Mucosa of rectum (tissue), 2 donors: ENCODE results near the gene KRT73.
"Not testable (repeated sequence)": the region's sequence is repeated elsewhere in the genome, so short reads cannot be mapped to it uniquely, and the experiment has no call there.

Experiments used
- H3K27ac ChIP-seq, 2 donors: one replicate each; pipeline ENCODE4 v1.7.0; 2013; ENCODE audit warnings: inconsistent platforms in 2 of 2, low read depth in 2 of 2, low read length in 2 of 2
- H3K27me3 ChIP-seq, 2 donors: one replicate each; pipeline ENCODE4 v1.7.0; 2013; ENCODE audit warnings: low read length in 2 of 2; ENCODE audit not compliant: control insufficient read depth in 2 of 2, insufficient read depth in 2 of 2
- H3K36me3 ChIP-seq, 2 donors: one replicate each; pipeline ENCODE4 v1.7.0; 2013; ENCODE audit warnings: low read length in 2 of 2; ENCODE audit not compliant: control insufficient read depth in 2 of 2, insufficient read depth in 2 of 2
- H3K4me1 ChIP-seq, 2 donors: one replicate each; pipeline ENCODE4 v1.7.0; 2013; ENCODE audit warnings: low read length in 2 of 2, mild to moderate bottlenecking in 1 of 2; ENCODE audit not compliant: control insufficient read depth in 2 of 2, insufficient read depth in 2 of 2
- H3K4me3 ChIP-seq, 2 donors: one replicate each; pipeline ENCODE4 v1.7.0; 2013; ENCODE audit warnings: low read length in 2 of 2
- H3K9ac ChIP-seq, 2 donors: one replicate each; pipeline ENCODE4 v1.7.0; 2013; ENCODE audit warnings: low read length in 2 of 2, low read depth in 1 of 2, mild to moderate bottlenecking in 1 of 2
- H3K9me3 ChIP-seq, 2 donors: one replicate each; pipeline ENCODE4 v1.7.0; 2013; ENCODE audit warnings: low read length in 2 of 2; ENCODE audit not compliant: control insufficient read depth in 2 of 2
- donor health status: healthy.
- donor health status: Normal muscosa, but diverticular disease.

Gene KRT73

DNA sequence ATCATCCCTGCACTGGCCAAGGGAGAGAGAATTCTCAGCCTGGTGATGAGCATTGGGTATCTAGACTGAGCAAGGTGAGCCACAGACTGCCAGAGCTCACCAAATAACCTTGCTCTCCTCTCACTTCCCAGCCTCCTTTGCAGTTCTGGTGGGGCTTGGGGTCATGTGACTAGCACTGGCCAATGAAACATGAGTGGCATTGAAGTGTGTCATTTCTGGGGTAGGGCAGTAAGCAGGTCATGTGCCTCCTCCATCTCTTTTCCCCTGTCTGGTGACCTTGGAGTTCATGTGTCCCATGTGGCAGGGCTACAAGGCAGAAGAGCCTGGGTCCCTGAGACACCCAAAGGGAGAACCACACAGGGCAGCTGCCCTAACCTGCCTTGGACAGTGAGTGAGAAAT lies 13.5 kb downstream of the KRT73 start:
- Histone ChIP-seq H3K27ac (no peak overlapping the region), H3K4me3 (no peak overlapping the region), H3K27me3 (peaks cover 11 to 12% of the 10 kb centered on the region in 2 donors), H3K4me1 (no peaks in the 10 kb centered on the region), H3K36me3 (no peaks in the 10 kb centered on the region), H3K9ac (no peak overlapping the region), H3K9me3 (no peaks in the 10 kb centered on the region)

DNA sequence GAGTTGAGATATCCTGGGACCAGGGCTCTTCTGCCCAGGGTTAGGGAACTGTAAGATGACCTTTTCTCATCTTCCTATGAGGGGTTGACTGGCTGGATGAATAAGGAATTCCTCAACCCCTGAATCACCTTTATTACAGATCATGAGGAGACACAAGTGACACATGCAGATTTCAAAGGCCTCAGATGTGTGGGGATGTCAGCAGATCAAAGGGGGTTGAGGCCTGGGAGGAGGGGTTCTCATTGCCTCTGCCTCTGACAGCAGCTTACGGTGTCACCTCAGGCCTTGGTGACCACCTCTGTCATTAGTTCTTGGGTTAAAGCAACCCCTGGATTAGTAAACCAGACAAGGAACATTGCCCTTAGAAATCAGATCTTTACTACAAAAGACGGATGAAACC lies 15.0 kb downstream of the KRT73 start:
- H3K4me3 ChIP-seq, result no peak overlapping the region
- H3K4me1 ChIP-seq, result no peaks in the 10 kb centered on the region
- no peak overlapping the region for H3K27ac ChIP-seq
- H3K9ac ChIP-seq, result no peak overlapping the region
- no peaks in the 10 kb centered on the region for H3K9me3 ChIP-seq
- H3K36me3 ChIP-seq, result no peaks in the 10 kb centered on the region
- H3K27me3 ChIP-seq, result peaks cover 17 to 18% of the 10 kb centered on the region in 2 donors

DNA sequence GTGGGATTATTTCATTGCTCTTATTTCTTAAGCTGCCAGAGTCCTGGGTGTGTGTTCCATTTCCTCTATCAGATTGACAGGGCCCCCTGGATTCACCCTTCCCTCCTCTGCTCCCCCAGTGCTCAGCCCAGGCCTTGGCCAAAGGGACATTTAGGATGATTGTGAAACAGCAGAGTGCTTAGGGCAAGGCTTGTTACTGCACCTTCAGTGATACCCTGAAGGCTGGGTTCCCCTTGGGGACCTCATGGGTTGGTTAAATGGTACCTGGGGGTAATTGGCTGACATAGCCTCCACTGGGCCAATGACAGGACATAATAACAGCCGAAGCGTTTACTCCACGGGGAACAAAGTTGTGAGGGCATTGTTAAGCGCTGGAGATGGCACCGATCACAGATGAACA lies 15.8 kb downstream of the KRT73 start:
- peaks cover 17 to 18% of the 10 kb centered on the region in 2 donors for H3K27me3 ChIP-seq
- H3K9me3 ChIP-seq, result no peaks in the 10 kb centered on the region
- no peaks in the 10 kb centered on the region for H3K36me3 ChIP-seq
- no peak overlapping the region for H3K9ac ChIP-seq
- H3K4me1 ChIP-seq, result no peaks in the 10 kb centered on the region
- no peak overlapping the region for H3K27ac ChIP-seq
- no peak overlapping the region for H3K4me3 ChIP-seq

GRCh38 chr12:52601671-52602070 lies 16.7 kb downstream of the KRT73 start:
- Histone ChIP-seq H3K27me3 (peaks cover 17 to 18% of the 10 kb centered on the region in 2 donors), H3K4me1 (no peaks in the 10 kb centered on the region)

DNA sequence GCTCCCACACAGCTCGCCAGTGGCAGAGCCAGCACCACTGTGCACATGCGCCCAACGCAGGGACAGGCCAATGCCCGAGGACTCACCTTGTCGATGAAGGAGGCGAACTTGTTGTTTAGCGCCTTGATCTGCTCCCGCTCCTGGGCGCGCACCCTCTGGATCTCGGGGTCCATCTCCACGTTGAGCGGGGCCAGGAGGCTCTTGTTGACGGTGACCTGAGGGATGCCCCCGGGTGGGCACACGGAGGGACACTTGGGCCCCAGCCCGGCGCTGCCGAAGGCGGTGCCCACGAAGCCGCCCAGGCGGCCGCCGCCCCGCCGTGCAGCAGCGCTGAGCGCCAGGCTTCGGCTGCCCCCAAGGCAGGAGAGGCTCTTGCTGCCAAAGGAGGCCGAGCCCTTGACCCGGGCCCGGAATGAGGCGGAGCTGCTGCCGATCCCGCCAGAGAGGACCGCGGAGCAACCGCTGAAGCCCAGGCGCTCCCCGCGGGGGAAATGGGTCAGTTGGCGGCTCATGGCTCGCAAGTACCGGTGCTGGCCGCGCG lies 17.3 kb downstream of the KRT73 start, which contains the start of gene KRT72:
KRT72 (minus strand) TSS at position 523 of the 541 bp plus-strand sequence; CDS start at position 512, 11 bp downstream.
- Histone ChIP-seq H3K27me3 (peaks cover 17 to 18% of the 10 kb centered on the region in 2 donors), H3K4me3 (no peak within 1 kb of the TSS), H3K4me1 (no peaks in the 10 kb centered on the region), H3K9ac (no peak within 1 kb of the TSS), H3K9me3 (no peaks in the 10 kb centered on the region), H3K27ac (no peak within 1 kb of the TSS), H3K36me3 (no peaks in the 10 kb centered on the region)

More at GRCh38 chr12:52601671-52602070, 16.7 kb downstream of the KRT73 start:
- Histone ChIP-seq H3K36me3 (no peaks in the 10 kb centered on the region), H3K27ac (no peak overlapping the region), H3K9me3 (no peaks in the 10 kb centered on the region), H3K4me3 (no peak overlapping the region), H3K9ac (no peak overlapping the region)

DNA sequence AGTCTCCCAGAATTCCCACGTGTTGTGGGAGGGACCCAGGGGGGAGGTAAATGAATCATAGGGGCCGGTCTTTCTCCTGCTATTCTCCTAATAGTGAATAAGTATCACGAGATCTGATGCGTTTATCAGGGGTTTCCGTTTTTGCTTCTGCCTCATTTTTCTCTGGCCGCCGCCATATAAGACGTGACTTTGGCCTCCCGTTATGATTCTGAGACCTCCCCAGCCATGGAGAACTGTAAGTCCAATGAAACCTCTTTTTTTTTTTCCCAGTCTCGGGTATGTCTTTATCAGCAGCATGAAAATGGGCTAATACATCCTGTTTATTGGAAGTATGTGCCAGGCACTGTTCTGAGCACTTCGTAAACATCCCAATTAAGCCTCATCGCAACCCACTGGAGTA lies 17.9 kb downstream of the KRT73 start:
- H3K36me3 ChIP-seq, result no peaks in the 10 kb centered on the region
- no peaks in the 10 kb centered on the region for H3K9me3 ChIP-seq
- H3K27ac ChIP-seq, result no peak overlapping the region
- H3K4me1 ChIP-seq, result no peaks in the 10 kb centered on the region
- no peak overlapping the region for H3K4me3 ChIP-seq
- H3K9ac ChIP-seq, result no peak overlapping the region
- peaks cover 17 to 18% of the 10 kb centered on the region in 2 donors for H3K27me3 ChIP-seq

- Histone ChIP-seq H3K4me1 (no peaks in the 10 kb centered on the region), H3K36me3 (no peaks in the 10 kb centered on the region), H3K9ac (no peak overlapping the region), H3K27ac (no peak overlapping the region), H3K4me3 (no peak overlapping the region), H3K27me3 (peaks cover 17 to 18% of the 10 kb centered on the region in 2 donors), H3K9me3 (no peaks in the 10 kb centered on the region)
These were observed 18.3 kb downstream of the KRT73 start for GRCh38 chr12:52600071-52600470.

DNA sequence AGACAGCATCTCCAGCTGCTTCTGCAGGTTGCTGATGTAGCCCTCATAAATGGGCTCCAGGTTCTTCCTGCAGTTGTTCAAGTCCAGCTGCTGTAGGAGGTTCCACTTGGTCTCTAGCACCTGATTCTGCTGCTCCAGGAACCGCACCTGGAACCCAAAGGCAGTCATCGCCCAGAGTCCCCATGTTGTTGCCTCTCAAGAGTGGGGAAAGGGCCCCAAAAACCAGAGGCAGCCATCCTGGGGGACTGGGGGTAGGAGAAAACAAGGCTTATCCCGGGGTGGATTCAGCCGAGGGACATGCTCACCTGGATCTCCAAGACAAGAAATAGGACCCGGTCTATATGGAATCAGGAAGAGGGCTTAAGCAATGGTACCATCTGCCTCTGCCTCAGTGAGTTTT lies 19.4 kb downstream of the KRT73 start:
- H3K4me3 ChIP-seq, result no peak overlapping the region
- H3K27me3 ChIP-seq, result peaks cover 17 to 18% of the 10 kb centered on the region in 2 donors
- H3K9ac ChIP-seq, result no peak overlapping the region
- no peaks in the 10 kb centered on the region for H3K9me3 ChIP-seq
- H3K36me3 ChIP-seq, result no peaks in the 10 kb centered on the region
- no peak overlapping the region for H3K27ac ChIP-seq
- H3K4me1 ChIP-seq, result no peaks in the 10 kb centered on the region

- not testable (repeated sequence) for H3K36me3 ChIP-seq, H3K9me3 ChIP-seq, H3K4me3 ChIP-seq, H3K27ac ChIP-seq, H3K27me3 ChIP-seq, H3K4me1 ChIP-seq, H3K9ac ChIP-seq
These were observed 24.1 kb downstream of the KRT73 start for GRCh38 chr12:52594237-52594636.

GRCh38 chr12:52591521-52591920 lies 26.8 kb downstream of the KRT73 start:
- peaks cover 0 to 2% of the 10 kb centered on the region in 2 donors for H3K27me3 ChIP-seq
- no peaks in the 10 kb centered on the region for H3K36me3 ChIP-seq
- no peak overlapping the region for H3K9ac ChIP-seq
- H3K9me3 ChIP-seq, result no peaks in the 10 kb centered on the region
- H3K27ac ChIP-seq, result no peak overlapping the region
- no peaks in the 10 kb centered on the region for H3K4me1 ChIP-seq
- H3K4me3 ChIP-seq, result no peak overlapping the region

- Histone ChIP-seq H3K27me3 (peaks cover 0 to 2% of the 10 kb centered on the region in 2 donors), H3K4me1 (no peaks in the 10 kb centered on the region), H3K9ac (no peak overlapping the region), H3K27ac (no peak overlapping the region), H3K4me3 (no peak overlapping the region), H3K36me3 (no peaks in the 10 kb centered on the region), H3K9me3 (no peaks in the 10 kb centered on the region)
These were observed 28.3 kb downstream of the KRT73 start for GRCh38 chr12:52590021-52590420.
